ENCODE results near the gene NDUFB10. TPM values are rescaled to one million over a fixed set of nuclear protein-coding genes. Genes with fewer than 3 reads are reported as not detected.
A peak's percentile ranks its signal among the peaks of the same experiment; 100 is the strongest.

The NDUFB10 gene
- total RNA-seq, 1 experiment from 2014 or later = 287 TPM

DNA sequence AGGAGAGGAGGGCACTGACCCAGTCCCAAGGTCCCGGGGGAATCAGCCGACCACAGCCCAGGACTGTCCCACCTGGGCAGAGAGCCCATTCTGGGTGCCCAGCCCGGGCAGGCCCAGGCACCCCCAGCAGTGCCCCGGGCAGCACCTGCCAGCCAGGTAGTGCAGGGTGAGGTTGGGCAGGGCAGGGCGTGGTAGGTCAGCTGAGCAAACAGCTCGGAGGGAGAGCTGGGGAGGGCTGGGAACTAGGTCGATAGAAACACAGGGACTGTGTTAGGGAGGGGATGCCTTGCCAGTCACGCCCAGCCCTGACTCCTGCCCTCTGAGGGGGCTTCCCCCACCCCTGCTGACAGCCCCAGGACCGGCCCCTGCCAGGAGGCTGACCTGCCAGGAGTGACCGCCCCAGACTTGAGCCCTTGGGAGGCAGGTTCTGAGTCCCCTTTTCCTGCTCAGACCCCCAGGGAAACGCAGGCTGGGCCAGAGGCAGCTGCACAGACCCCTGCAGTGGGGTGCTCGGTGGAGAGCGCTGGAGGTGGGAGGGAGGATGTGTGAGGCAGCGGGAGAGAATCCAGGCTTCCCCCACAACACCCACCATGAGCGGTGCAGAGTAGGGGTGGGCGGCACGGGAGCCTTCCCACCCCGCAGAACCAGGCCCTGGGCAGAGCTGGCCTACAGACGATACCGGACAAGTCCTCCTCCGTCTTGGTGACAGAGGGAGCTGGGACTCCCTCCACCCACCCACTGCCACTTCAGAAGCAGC is 45.8 kb upstream of the NDUFB10 start:
- BruUV-seq (replicated peaks) = no TSS peak
- no peak overlapping the region for H3K4me3 ChIP-seq (ENCODE audit: low read depth in 2 of 2, low read length in 2 of 2)
- TF ChIP-seq TCF7L2 (IDR thresholded peaks at IDR 0.05; ENCODE audit: low read depth, low read length) = no peak
- TF ChIP-seq, protein P1, sequence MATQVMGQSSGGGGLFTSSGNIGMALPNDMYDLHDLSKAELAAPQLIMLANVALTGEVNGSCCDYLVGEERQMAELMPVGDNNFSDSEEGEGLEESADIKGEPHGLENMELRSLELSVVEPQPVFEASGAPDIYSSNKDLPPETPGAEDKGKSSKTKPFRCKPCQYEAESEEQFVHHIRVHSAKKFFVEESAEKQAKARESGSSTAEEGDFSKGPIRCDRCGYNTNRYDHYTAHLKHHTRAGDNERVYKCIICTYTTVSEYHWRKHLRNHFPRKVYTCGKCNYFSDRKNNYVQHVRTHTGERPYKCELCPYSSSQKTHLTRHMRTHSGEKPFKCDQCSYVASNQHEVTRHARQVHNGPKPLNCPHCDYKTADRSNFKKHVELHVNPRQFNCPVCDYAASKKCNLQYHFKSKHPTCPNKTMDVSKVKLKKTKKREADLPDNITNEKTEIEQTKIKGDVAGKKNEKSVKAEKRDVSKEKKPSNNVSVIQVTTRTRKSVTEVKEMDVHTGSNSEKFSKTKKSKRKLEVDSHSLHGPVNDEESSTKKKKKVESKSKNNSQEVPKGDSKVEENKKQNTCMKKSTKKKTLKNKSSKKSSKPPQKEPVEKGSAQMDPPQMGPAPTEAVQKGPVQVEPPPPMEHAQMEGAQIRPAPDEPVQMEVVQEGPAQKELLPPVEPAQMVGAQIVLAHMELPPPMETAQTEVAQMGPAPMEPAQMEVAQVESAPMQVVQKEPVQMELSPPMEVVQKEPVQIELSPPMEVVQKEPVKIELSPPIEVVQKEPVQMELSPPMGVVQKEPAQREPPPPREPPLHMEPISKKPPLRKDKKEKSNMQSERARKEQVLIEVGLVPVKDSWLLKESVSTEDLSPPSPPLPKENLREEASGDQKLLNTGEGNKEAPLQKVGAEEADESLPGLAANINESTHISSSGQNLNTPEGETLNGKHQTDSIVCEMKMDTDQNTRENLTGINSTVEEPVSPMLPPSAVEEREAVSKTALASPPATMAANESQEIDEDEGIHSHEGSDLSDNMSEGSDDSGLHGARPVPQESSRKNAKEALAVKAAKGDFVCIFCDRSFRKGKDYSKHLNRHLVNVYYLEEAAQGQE (IDR thresholded peaks at IDR 0.05; ENCODE audit: insufficient read depth in 1 of 2, low read depth in 2 of 2, low read length in 1 of 2) = no peak
- no peak for TF ChIP-seq POLR2AphosphoS5 (IDR thresholded peaks at IDR 0.05; ENCODE audit: low read depth, low read length)
- TF ChIP-seq, protein P2, sequence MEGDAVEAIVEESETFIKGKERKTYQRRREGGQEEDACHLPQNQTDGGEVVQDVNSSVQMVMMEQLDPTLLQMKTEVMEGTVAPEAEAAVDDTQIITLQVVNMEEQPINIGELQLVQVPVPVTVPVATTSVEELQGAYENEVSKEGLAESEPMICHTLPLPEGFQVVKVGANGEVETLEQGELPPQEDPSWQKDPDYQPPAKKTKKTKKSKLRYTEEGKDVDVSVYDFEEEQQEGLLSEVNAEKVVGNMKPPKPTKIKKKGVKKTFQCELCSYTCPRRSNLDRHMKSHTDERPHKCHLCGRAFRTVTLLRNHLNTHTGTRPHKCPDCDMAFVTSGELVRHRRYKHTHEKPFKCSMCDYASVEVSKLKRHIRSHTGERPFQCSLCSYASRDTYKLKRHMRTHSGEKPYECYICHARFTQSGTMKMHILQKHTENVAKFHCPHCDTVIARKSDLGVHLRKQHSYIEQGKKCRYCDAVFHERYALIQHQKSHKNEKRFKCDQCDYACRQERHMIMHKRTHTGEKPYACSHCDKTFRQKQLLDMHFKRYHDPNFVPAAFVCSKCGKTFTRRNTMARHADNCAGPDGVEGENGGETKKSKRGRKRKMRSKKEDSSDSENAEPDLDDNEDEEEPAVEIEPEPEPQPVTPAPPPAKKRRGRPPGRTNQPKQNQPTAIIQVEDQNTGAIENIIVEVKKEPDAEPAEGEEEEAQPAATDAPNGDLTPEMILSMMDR (IDR thresholded peaks at IDR 0.05) = no peak
- no peak for TF ChIP-seq SIN3A (IDR thresholded peaks at IDR 0.05; ENCODE audit: borderline replicate concordance, insufficient read depth, low read depth, low read length)
- intact Hi-C loops (cut with micrococcal nuclease; ENCODE audit: unreplicated experiment) (no loop called here), in situ Hi-C loops (cut with HindIII; ENCODE audit: low pct_unique_long_range_greater_than_20kb, low sequenced_read_pairs) (no loop called here)
- POLR2A ChIA-PET = no interaction called here
- peaks cover 7% of the 10 kb centered on the region for H3K4me1 ChIP-seq (ENCODE audit: control insufficient read depth, insufficient read depth, low read length)
- H3K36me3 ChIP-seq (ENCODE audit: control insufficient read depth, insufficient read depth, low read length) = no peaks in the 10 kb centered on the region
- H3K9me3 ChIP-seq (ENCODE audit: control insufficient read depth, insufficient read depth, low read depth, low read length) = no peaks in the 10 kb centered on the region
- H3K27me3 ChIP-seq (ENCODE audit: control insufficient read depth, insufficient read depth, low read length) = peaks cover 2% of the 10 kb centered on the region; the same call in 1 of the 2 replicates
- CTCF ChIA-PET = no interaction called here
- no peak overlapping the region for H3K27ac ChIP-seq (ENCODE audit: low read length)
- 0 out of 2 replicates have a peak, but pooled peaks have one; percentile 26 for ATAC-seq
- DNase-seq (ENCODE audit: low read depth, low spot score) = no peak

DNA sequence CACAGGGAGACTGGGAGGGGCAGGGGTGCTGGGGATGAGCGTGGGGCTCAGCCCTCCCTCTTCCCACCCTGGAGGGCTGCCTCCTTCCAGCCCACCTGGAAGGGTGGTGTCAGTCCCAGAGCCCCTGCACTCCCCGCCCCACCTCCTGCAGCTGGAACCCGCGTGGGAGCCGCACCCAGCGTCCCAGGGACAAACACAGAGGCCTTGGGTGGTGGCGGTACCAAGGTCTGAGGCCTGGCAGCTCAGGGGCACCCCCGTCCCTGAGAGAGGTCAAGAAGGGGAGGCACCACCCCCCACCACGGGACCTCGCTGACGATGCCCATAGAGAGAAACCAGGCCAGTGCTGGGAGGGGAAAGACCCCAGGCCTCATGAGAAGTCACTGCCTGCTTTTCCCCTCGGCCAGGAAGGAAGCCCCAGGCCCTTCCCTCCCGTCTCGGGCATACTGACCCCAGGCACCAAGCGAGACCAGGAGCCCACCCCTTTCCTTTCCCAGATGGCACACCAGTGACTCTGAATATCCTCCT is 45.2 kb upstream of the NDUFB10 start:
- ATAC-seq (no peak), DNase-seq (ENCODE audit: low read depth, low spot score) (no peak)
- intact Hi-C loops (cut with micrococcal nuclease; ENCODE audit: unreplicated experiment) (no loop called here), in situ Hi-C loops (cut with HindIII; ENCODE audit: low pct_unique_long_range_greater_than_20kb, low sequenced_read_pairs) (no loop called here)
- CTCF ChIA-PET = no interaction called here
- POLR2A ChIA-PET = no interaction called here
- Histone ChIP-seq H3K4me1 (ENCODE audit: control insufficient read depth, insufficient read depth, low read length) (peaks cover 13% of the 10 kb centered on the region), H3K9me3 (ENCODE audit: control insufficient read depth, insufficient read depth, low read depth, low read length) (no peaks in the 10 kb centered on the region), H3K27ac (ENCODE audit: low read length) (no peak overlapping the region), H3K27me3 (ENCODE audit: control insufficient read depth, insufficient read depth, low read length) (peaks cover 2% of the 10 kb centered on the region; the same call in 1 of the 2 replicates), H3K4me3 (ENCODE audit: low read depth in 2 of 2, low read length in 2 of 2) (no peak overlapping the region), H3K36me3 (ENCODE audit: control insufficient read depth, insufficient read depth, low read length) (no peaks in the 10 kb centered on the region)
- TF ChIP-seq POLR2AphosphoS5 (IDR thresholded peaks at IDR 0.05; ENCODE audit: low read depth, low read length) = no peak
- no peak for TF ChIP-seq SIN3A (IDR thresholded peaks at IDR 0.05; ENCODE audit: borderline replicate concordance, insufficient read depth, low read depth, low read length)
- TF ChIP-seq, protein P1 (IDR thresholded peaks at IDR 0.05; ENCODE audit: insufficient read depth in 1 of 2, low read depth in 2 of 2, low read length in 1 of 2) = no peak
- BruUV-seq (replicated peaks) = no TSS peak
